ENCODE measurements around the gene PTPRN2. TPM values are rescaled to one million over a fixed set of nuclear protein-coding genes. Genes with fewer than 3 reads are reported as not detected.

PTPRN2 gene
- total and polyA plus RNA-seq, 2 donors (not counting 1 experiment from before 2014, with no cell fraction given) = 0.54 to 1.2 TPM

- Histone ChIP-seq H3K4me3 (replicated peaks in 1 of 4; ENCODE audit: control extremely low read depth in 1 of 4, insufficient read depth in 1 of 4, low read depth in 3 of 4, low read length in 4 of 4) (no peak overlapping the region), H3K9me3 (ENCODE audit: control insufficient read depth, insufficient read depth, low read depth, low read length) (peaks cover 1% of the 10 kb centered on the region), H3K9ac (ENCODE audit: insufficient read depth, low read length) (no peak overlapping the region), H3K27me3 (ENCODE audit: control insufficient read depth, insufficient read depth, low read length) (no peaks in the 10 kb centered on the region), H2AFZ (ENCODE audit: low read length) (no peak overlapping the region), H3K4me2 (ENCODE audit: extremely low read depth, insufficient read depth, low read length) (no peak overlapping the region), H4K20me1 (ENCODE audit: control insufficient read depth, extremely low read depth, insufficient read depth, low read length) (no peaks in the 10 kb centered on the region), H3K4me1 (ENCODE audit: control insufficient read depth, extremely low read depth, insufficient read depth, low read length) (no peaks in the 10 kb centered on the region), H3K79me2 (ENCODE audit: control insufficient read depth, insufficient read depth, low read length) (no peaks in the 10 kb centered on the region), H3K36me3 (ENCODE audit: control insufficient read depth, insufficient read depth, low read length) (no peaks in the 10 kb centered on the region), H3K27ac (ENCODE audit: insufficient read depth, low read length) (no peak overlapping the region)
- no peak for DNase-seq (ENCODE audit: low read depth in 2 of 2)
- TF ChIP-seq EZH2 (IDR thresholded peaks at IDR 0.05; ENCODE audit: low read length, missing control alignments) = no peak
Measured at GRCh38 chr7:157768198-157768597, 819.4 kb downstream of the PTPRN2 start.

- Histone ChIP-seq H3K4me2 (ENCODE audit: extremely low read depth, insufficient read depth, low read length) (no peak overlapping the region), H3K9ac (ENCODE audit: insufficient read depth, low read length) (no peak overlapping the region), H3K27me3 (ENCODE audit: control insufficient read depth, insufficient read depth, low read length) (no peaks in the 10 kb centered on the region), H3K36me3 (ENCODE audit: control insufficient read depth, insufficient read depth, low read length) (no peaks in the 10 kb centered on the region), H3K79me2 (ENCODE audit: control insufficient read depth, insufficient read depth, low read length) (no peaks in the 10 kb centered on the region), H4K20me1 (ENCODE audit: control insufficient read depth, extremely low read depth, insufficient read depth, low read length) (no peaks in the 10 kb centered on the region), H3K27ac (ENCODE audit: insufficient read depth, low read length) (no peak overlapping the region), H2AFZ (ENCODE audit: low read length) (no peak overlapping the region), H3K9me3 (ENCODE audit: control insufficient read depth, insufficient read depth, low read depth, low read length) (peaks cover 1% of the 10 kb centered on the region), H3K4me3 (replicated peaks in 1 of 4; ENCODE audit: control extremely low read depth in 1 of 4, insufficient read depth in 1 of 4, low read depth in 3 of 4, low read length in 4 of 4) (no peak overlapping the region), H3K4me1 (ENCODE audit: control insufficient read depth, extremely low read depth, insufficient read depth, low read length) (no peaks in the 10 kb centered on the region)
- no peak for DNase-seq (ENCODE audit: low read depth in 2 of 2)
- TF ChIP-seq CTCF (conservative IDR thresholded peaks at IDR 0.05 in 1 of 2, IDR thresholded peaks at IDR 0.05 in 1 of 2; ENCODE audit: low read depth in 1 of 2, low read length in 2 of 2) = no peak
- no peak for TF ChIP-seq EZH2 (IDR thresholded peaks at IDR 0.05; ENCODE audit: low read length, missing control alignments)
Measured at GRCh38 chr7:157767506-157768197, 820.0 kb downstream of the PTPRN2 start.

- Histone ChIP-seq H3K27ac (ENCODE audit: insufficient read depth, low read length) (no peak overlapping the region), H3K9ac (ENCODE audit: insufficient read depth, low read length) (no peak overlapping the region), H4K20me1 (ENCODE audit: control insufficient read depth, extremely low read depth, insufficient read depth, low read length) (no peaks in the 10 kb centered on the region), H2AFZ (ENCODE audit: low read length) (no peak overlapping the region), H3K27me3 (ENCODE audit: control insufficient read depth, insufficient read depth, low read length) (no peaks in the 10 kb centered on the region), H3K4me3 (replicated peaks in 1 of 4; ENCODE audit: control extremely low read depth in 1 of 4, insufficient read depth in 1 of 4, low read depth in 3 of 4, low read length in 4 of 4) (no peak overlapping the region), H3K9me3 (ENCODE audit: control insufficient read depth, insufficient read depth, low read depth, low read length) (no peaks in the 10 kb centered on the region), H3K79me2 (ENCODE audit: control insufficient read depth, insufficient read depth, low read length) (no peaks in the 10 kb centered on the region), H3K4me1 (ENCODE audit: control insufficient read depth, extremely low read depth, insufficient read depth, low read length) (no peaks in the 10 kb centered on the region), H3K4me2 (ENCODE audit: extremely low read depth, insufficient read depth, low read length) (no peak overlapping the region), H3K36me3 (ENCODE audit: control insufficient read depth, insufficient read depth, low read length) (no peaks in the 10 kb centered on the region)
- DNase-seq (ENCODE audit: low read depth in 2 of 2) = no peak
- TF ChIP-seq CTCF (conservative IDR thresholded peaks at IDR 0.05 in 1 of 2, IDR thresholded peaks at IDR 0.05 in 1 of 2; ENCODE audit: low read depth in 1 of 2, low read length in 2 of 2) (no peak), EZH2 (IDR thresholded peaks at IDR 0.05; ENCODE audit: low read length, missing control alignments) (no peak)
Measured at GRCh38 chr7:157766098-157766497, 821.5 kb downstream of the PTPRN2 start.

All from fibroblast of lung (primary cell).